ENCODE results near the gene NRG3.

The NRG3 gene

DNA sequence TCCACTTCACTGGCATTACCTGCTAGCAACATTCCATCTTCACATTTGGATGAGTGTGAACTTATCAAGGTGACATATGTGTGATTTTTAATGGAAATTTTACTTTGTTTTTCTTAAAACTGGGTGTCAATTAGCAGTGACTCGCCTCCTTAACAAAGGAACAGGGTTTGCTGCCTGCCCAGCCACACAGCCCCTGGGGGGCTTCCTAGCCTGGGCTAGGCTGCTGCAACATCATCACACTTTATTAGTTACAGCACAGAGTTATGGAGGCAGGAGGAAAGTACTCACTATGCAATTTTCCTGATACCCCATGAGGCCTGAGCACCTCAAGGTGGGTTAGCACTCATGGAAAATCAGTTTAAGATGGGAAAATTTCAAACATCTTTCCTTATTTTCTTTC is 861.3 kb downstream of the NRG3 start:
- H3K4me3 ChIP-seq (ENCODE audit: low read depth, low read length): no peak overlapping the region
- no peak for DNase-seq (ENCODE audit: low read depth)
- TF ChIP-seq, protein P1, sequence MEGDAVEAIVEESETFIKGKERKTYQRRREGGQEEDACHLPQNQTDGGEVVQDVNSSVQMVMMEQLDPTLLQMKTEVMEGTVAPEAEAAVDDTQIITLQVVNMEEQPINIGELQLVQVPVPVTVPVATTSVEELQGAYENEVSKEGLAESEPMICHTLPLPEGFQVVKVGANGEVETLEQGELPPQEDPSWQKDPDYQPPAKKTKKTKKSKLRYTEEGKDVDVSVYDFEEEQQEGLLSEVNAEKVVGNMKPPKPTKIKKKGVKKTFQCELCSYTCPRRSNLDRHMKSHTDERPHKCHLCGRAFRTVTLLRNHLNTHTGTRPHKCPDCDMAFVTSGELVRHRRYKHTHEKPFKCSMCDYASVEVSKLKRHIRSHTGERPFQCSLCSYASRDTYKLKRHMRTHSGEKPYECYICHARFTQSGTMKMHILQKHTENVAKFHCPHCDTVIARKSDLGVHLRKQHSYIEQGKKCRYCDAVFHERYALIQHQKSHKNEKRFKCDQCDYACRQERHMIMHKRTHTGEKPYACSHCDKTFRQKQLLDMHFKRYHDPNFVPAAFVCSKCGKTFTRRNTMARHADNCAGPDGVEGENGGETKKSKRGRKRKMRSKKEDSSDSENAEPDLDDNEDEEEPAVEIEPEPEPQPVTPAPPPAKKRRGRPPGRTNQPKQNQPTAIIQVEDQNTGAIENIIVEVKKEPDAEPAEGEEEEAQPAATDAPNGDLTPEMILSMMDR (IDR thresholded peaks at IDR 0.05; ENCODE audit: low read depth, low read length, missing control alignments): no peak

DNA sequence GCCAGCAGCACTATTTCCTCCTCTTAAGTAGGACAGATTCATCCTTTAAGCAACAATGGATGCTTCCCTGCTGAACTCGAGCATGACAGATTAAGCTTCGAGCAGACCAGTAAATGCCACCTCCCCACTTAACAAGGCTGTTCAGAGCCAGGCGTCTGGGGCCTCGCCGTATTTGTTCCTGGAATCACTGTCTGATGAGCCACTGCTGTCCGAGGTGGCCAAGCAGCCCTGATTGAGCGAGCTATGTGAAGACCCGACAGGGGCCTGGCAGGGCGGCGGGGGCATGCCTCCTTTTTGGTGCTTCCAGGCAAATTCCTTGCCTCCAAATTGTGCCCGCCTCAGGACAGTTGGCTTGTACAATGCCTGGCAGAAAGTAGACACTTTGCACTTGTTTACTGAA is 862.6 kb downstream of the NRG3 start:
- TF ChIP-seq, protein P1 (IDR thresholded peaks at IDR 0.05; ENCODE audit: low read depth, low read length, missing control alignments): no peak
- no peak for DNase-seq (ENCODE audit: low read depth)
- no peak overlapping the region for H3K4me3 ChIP-seq (ENCODE audit: low read depth, low read length)

DNA sequence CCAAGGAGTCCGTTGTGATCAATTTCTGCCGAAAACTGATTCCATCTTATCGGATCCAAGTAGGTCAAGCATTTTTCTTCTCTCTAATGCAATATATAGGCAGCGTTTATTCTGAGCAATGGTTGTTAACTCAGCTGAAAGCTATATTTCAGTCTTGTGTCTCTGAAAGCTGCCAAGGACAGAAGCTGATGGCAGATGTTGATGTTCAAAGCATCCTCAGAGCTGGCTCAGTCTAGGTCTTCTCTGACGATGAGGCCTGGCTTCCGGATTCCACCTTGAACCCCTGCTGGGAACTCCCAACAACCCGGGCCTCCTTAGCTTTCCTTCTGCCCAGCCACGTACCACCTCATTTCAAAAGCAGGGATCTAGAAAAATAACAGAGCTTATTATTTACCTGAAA is 863.6 kb downstream of the NRG3 start:
- TF ChIP-seq, protein P1 (IDR thresholded peaks at IDR 0.05; ENCODE audit: low read depth, low read length, missing control alignments): no peak
- no peak overlapping the region for H3K4me3 ChIP-seq (ENCODE audit: low read depth, low read length)
- DNase-seq (ENCODE audit: low read depth): no peak

DNA sequence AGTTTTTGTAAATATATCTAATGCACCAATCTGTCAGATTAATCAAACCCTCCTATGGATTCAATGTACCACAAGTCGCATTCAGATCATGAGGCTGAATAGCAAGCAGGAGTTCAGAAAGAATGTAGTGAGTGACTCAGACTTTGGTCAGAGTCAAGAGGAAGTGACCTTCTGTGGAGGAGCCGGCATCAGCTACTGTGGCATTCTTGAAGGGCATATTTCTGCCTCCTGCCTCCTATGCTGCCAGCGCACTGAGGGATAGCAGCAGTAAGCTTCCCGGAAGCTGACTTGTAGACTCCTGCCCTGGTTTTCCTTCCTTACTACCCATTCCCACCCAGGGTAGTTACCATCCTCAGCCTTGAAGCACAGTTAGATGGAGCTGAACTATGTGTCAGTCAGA is 867.5 kb downstream of the NRG3 start:
- no peak for DNase-seq (ENCODE audit: low read depth)
- TF ChIP-seq, protein P1 (IDR thresholded peaks at IDR 0.05; ENCODE audit: low read depth, low read length, missing control alignments): no peak
- H3K4me3 ChIP-seq (ENCODE audit: low read depth, low read length): no peak overlapping the region

GRCh38 chr10:82742898-82743297 is 867.9 kb downstream of the NRG3 start:
- TF ChIP-seq, protein P1 (IDR thresholded peaks at IDR 0.05; ENCODE audit: low read depth, low read length, missing control alignments): no peak
- no peak for DNase-seq (ENCODE audit: low read depth)
- H3K4me3 ChIP-seq (ENCODE audit: low read depth, low read length): no peak overlapping the region

- no peak for DNase-seq (ENCODE audit: low read depth)
- TF ChIP-seq, protein P1 (IDR thresholded peaks at IDR 0.05; ENCODE audit: low read depth, low read length, missing control alignments): no peak
- no peak overlapping the region for H3K4me3 ChIP-seq (ENCODE audit: low read depth, low read length)
Observed at GRCh38 chr10:82750538-82750937, 875.5 kb downstream of the NRG3 start.

DNA sequence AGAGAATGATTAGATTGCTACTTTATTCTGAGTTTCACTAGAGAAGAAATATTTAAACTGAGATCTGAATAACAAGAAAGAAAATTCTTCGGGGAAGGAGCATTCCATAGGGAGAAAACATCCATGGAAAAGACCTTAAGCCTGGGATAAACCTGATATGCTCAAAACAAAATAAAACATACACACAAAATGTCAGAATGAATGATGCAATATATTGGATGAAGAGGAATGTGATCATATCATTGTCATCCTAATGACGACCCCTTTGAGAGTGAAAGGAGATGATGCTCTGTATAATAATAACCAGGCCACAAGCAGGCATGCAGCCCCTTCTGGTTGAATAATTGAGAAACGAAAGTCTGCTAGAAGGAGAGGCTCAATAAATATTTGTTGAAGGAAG is 882.4 kb downstream of the NRG3 start:
- H3K4me3 ChIP-seq (ENCODE audit: low read depth, low read length): no peak overlapping the region
- no peak for DNase-seq (ENCODE audit: low read depth)
- TF ChIP-seq, protein P1 (IDR thresholded peaks at IDR 0.05; ENCODE audit: low read depth, low read length, missing control alignments): no peak

All from GM12864 (cell line).